Thyroid gland (tissue), 4 donors: Measurements from ENCODE around the gene ARHGAP35. TPM values are rescaled to one million over a fixed set of nuclear protein-coding genes. Genes with fewer than 3 reads are reported as not detected.
A peak's percentile ranks its signal among the peaks of the same experiment; 100 is the strongest.
"Not testable (repeated sequence)": the region's sequence is repeated elsewhere in the genome, so short reads cannot be mapped to it uniquely, and the experiment has no call there.

Experiments
- DNase-seq, 2 donors: peaks; one replicate each; pipeline ENCODE4 v3.0.0-alpha.2; 2019
- H3K27ac ChIP-seq, 3 donors: fragments of 200-600 bp; sonication (generic); 1 replicate in 2 of 3; 2 replicates in 1 of 3; pipeline ENCODE4 v1.5.1; 2016 to 2019; ENCODE audit warnings: mild to moderate bottlenecking in 1 of 3, moderate library complexity in 1 of 3
- H3K27me3 ChIP-seq: fragments of 200-600 bp; sonication (generic); one replicate; pipeline ENCODE4 v1.5.1; 2019
- H3K36me3 ChIP-seq, 2 donors: fragments of 200-600 bp; sonication (generic); one replicate each; pipeline ENCODE4 v1.5.1; 2016 to 2019
- H3K4me1 ChIP-seq, 2 donors: fragments of 200-600 bp; sonication (generic); one replicate each; pipeline ENCODE4 v1.5.1; 2017 to 2019
- H3K4me3 ChIP-seq, 3 donors: fragments of 200-600 bp; sonication (generic); replicated peaks in 1 of 3; 1 replicate in 2 of 3; 2 replicates in 1 of 3; pipeline ENCODE4 v1.5.1; 2016; ENCODE audit warnings: mild to moderate bottlenecking in 1 of 3
- H3K9me3 ChIP-seq: fragments of 200-600 bp; sonication (generic); one replicate; pipeline ENCODE4 v1.5.1; 2017
- POLR2A ChIP-seq, 2 donors: fragments of 450-650 bp; IDR thresholded peaks; one replicate each; pipeline ENCODE4 v1.6.1; 2017; ENCODE audit warnings: antibody characterized with exemption in 2 of 2, mild to moderate bottlenecking in 2 of 2, moderate library complexity in 1 of 2
- WGBS, 2 donors: methylation state at CpG; one replicate each; pipeline ENCODE4 v1.1.5; 2017; 5-methylcytosine and 5-hydroxymethylcytosine counted together
- intact Hi-C: fragments of 100-400 bp; cut with DNase I; formaldehyde crosslinking; loops from one replicate; pipeline ENCODE4 v1.15.1; 2023
- total RNA-seq, 4 donors: library from RNA; depleted of rRNA; stranded (reverse); fragments of >200 nt; gene quantifications; one replicate each; pipeline ENCODE4 v1.2.3, GENCODE V29; 2016
- TF ChIP-seq, protein P1 (sequence below), 6 experiments: fragments of 200-600 bp in 3 of 6; fragments of 450-650 bp in 3 of 6; sonication (generic) in 3 of 6; IDR thresholded peaks; one replicate each; pipeline ENCODE4 v1.5.1; 2016 to 2019; ENCODE audit warnings: antibody characterized with exemption in 6 of 6, mild to moderate bottlenecking in 2 of 6, inconsistent platforms in 1 of 6, moderate library complexity in 1 of 6

ARHGAP35 gene
- total RNA-seq, 4 donors from 2014 or later: 51.2 to 82.9 (median 67.0) TPM

DNA sequence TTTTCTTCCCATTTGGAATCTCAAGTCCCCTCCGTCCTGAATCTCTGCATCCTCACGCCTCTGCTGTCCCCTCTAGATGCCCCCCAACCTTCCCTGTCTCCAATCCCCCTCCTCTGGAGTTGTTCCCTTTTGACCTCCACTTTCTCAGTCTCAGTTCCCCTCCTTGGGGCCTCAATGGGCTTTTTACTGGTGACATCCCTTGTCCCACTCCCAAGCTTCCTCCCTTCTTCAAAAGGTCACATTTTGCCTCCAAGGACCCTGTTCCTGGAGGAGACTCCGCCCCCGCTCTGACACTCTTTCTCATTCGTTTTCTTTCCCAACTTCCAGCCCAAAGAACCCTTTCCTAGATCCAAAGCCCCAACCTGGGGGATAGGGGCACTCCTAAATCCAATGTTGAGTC is 11.2 kb upstream of the ARHGAP35 start:
- TF ChIP-seq, protein P1, sequence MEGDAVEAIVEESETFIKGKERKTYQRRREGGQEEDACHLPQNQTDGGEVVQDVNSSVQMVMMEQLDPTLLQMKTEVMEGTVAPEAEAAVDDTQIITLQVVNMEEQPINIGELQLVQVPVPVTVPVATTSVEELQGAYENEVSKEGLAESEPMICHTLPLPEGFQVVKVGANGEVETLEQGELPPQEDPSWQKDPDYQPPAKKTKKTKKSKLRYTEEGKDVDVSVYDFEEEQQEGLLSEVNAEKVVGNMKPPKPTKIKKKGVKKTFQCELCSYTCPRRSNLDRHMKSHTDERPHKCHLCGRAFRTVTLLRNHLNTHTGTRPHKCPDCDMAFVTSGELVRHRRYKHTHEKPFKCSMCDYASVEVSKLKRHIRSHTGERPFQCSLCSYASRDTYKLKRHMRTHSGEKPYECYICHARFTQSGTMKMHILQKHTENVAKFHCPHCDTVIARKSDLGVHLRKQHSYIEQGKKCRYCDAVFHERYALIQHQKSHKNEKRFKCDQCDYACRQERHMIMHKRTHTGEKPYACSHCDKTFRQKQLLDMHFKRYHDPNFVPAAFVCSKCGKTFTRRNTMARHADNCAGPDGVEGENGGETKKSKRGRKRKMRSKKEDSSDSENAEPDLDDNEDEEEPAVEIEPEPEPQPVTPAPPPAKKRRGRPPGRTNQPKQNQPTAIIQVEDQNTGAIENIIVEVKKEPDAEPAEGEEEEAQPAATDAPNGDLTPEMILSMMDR (IDR thresholded peaks at IDR 0.05): no peak
- TF ChIP-seq POLR2A (IDR thresholded peaks at IDR 0.05): no peak
- DNase-seq: no peak
- WGBS, 2 donors: 40 to 45% methylated on average over 5 of the region's 5 CpGs
- intact Hi-C loops: loop anchor here (5.0 to 10.0 kb wide), 2 partner anchors 273 to 405 kb away; partner anchors contain the start of gene CCDC9
- H3K9me3 ChIP-seq: no peaks in the 10 kb centered on the region
- H3K4me3 ChIP-seq: peak overlapping the region in 2 of 3 donors; percentile 59 to 82
- H3K27me3 ChIP-seq: no peaks in the 10 kb centered on the region
- peaks cover under 1 to 2% of the 10 kb centered on the region in 2 donors for H3K36me3 ChIP-seq
- peak overlapping the region; percentile 16 to 74 (median 59) for H3K27ac ChIP-seq
- peaks cover 8 to 16% of the 10 kb centered on the region in 2 donors for H3K4me1 ChIP-seq

GRCh38 chr19:46850228-46851203 is 10.3 kb upstream of the ARHGAP35 start, which contains the start of gene AP2S1:
Gene AP2S1 (minus strand): TSS chr19:46850846. CDS start chr19:46850766, 80 bp downstream.
- peak in 1 of 2 donors; percentile 74 for TF ChIP-seq POLR2A (IDR thresholded peaks at IDR 0.05)
- TF ChIP-seq, protein P1 (IDR thresholded peaks at IDR 0.05): no peak
- H3K9me3 ChIP-seq: no peaks in the 10 kb centered on the region
- H3K4me3 ChIP-seq: peak within 1 kb of the TSS; percentile 59 to 85 (median 82)
- H3K4me1 ChIP-seq: peaks cover 8 to 16% of the 10 kb centered on the region in 2 donors
- 0% methylated on average over 35 to 39 of the region's 53 CpGs for WGBS, 2 donors
- H3K27ac ChIP-seq: peak within 1 kb of the TSS; percentile 38 to 74 (median 59)
- DNase-seq: peak; percentile 95
- H3K36me3 ChIP-seq: no peaks in the 10 kb centered on the region
- intact Hi-C loops: loop anchor here (5.0 to 10.0 kb wide), 2 partner anchors 272 to 404 kb away; partner anchors contain the start of gene CCDC9
- no peaks in the 10 kb centered on the region for H3K27me3 ChIP-seq

- no peak overlapping the region for H3K4me3 ChIP-seq
- TF ChIP-seq, protein P1 (IDR thresholded peaks at IDR 0.05): no peak
- no peak for TF ChIP-seq POLR2A (IDR thresholded peaks at IDR 0.05)
- no peak for DNase-seq
- 64 to 69% methylated on average over 1 of the region's 1 CpG for WGBS, 2 donors
- no peaks in the 10 kb centered on the region for H3K36me3 ChIP-seq
- intact Hi-C loops: loop anchor here (5.0 to 10.0 kb wide), 2 partner anchors 269 to 402 kb away; partner anchors contain the start of gene CCDC9
- no peaks in the 10 kb centered on the region for H3K27me3 ChIP-seq
- H3K4me1 ChIP-seq: peaks cover 8 to 23% of the 10 kb centered on the region in 2 donors
- H3K27ac ChIP-seq: no peak overlapping the region
- no peaks in the 10 kb centered on the region for H3K9me3 ChIP-seq
Measured at GRCh38 chr19:46852830-46853229, 8.0 kb upstream of the ARHGAP35 start.

DNA sequence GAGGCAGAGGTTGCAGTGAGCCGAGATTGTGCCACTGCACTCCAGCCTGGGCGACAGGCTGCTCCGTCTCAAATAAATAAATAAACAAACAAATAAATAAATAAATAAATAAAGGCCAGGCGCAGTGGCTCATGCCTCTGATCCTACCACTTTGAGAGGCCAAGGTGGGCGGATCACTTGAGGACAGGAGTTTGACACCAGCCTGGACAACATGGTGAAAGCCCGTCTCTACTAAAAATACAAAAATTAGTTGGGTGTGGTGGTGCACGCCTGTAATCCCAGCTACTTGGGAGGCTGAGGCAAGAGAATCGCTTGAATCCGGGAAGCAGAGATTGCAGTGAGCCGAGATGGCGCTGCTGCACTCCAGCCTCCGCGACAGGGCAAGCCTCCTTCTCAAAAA is 6.1 kb upstream of the ARHGAP35 start:
- not testable (repeated sequence) for H3K27me3 ChIP-seq, H3K4me3 ChIP-seq, DNase-seq, H3K36me3 ChIP-seq, H3K9me3 ChIP-seq, H3K27ac ChIP-seq
- peaks cover 6 to 23% of the 10 kb centered on the region in 2 donors for H3K4me1 ChIP-seq
- intact Hi-C loops: loop anchor here (5.0 to 10.0 kb wide), 2 partner anchors 268 to 400 kb away; partner anchors contain the start of gene CCDC9
- 80 to 87% methylated on average over 13 of the region's 13 CpGs for WGBS, 2 donors
